HG03108 (cell line): ENCODE measurements around the gene URB1.
"Not testable (repeated sequence)": the region's sequence is repeated elsewhere in the genome, so short reads cannot be mapped to it uniquely, and the experiment has no call there.

ENCODE experiments used
- ATAC-seq: cut with Tn5 transposase; IDR thresholded peaks from one replicate; pipeline ENCODE4 v1.9.1; 2021; ENCODE audit warnings: moderate library complexity; ENCODE audit not compliant: unreplicated experiment

URB1 gene

GRCh38 chr21:32392880-32393676 is at the start of gene URB1:
URB1 (minus strand) TSS chr21:32393012; CDS start chr21:32392910, 102 bp downstream.
- peak; percentile 88 for ATAC-seq

- no peak for ATAC-seq
Observed at GRCh38 chr21:32437729-32438128, 44.9 kb upstream of the URB1 start.

- not testable (repeated sequence) for ATAC-seq
Observed at GRCh38 chr21:32432982-32433660, 40.3 kb upstream of the URB1 start.

- no peak for ATAC-seq
Observed at GRCh38 chr21:32427958-32428623, 35.3 kb upstream of the URB1 start.

GRCh38 chr21:32426592-32427051 is 33.8 kb upstream of the URB1 start:
- no peak for ATAC-seq

- no peak for ATAC-seq
Observed at GRCh38 chr21:32426066-32426465, 33.3 kb upstream of the URB1 start.

- no peak for ATAC-seq
Observed at GRCh38 chr21:32425628-32426027, 32.8 kb upstream of the URB1 start.

- ATAC-seq = no peak
Observed at GRCh38 chr21:32424674-32425073, 31.9 kb upstream of the URB1 start.

GRCh38 chr21:32424191-32424535 is 31.4 kb upstream of the URB1 start:
- no peak for ATAC-seq

- no peak for ATAC-seq
Observed at GRCh38 chr21:32423320-32424190, 30.7 kb upstream of the URB1 start.

- ATAC-seq = no peak
Observed at GRCh38 chr21:32422064-32422463, 29.3 kb upstream of the URB1 start.

- no peak for ATAC-seq
Observed at GRCh38 chr21:32418146-32418545, 25.3 kb upstream of the URB1 start.

- no peak for ATAC-seq
Observed at GRCh38 chr21:32415451-32416398, 22.9 kb upstream of the URB1 start.

GRCh38 chr21:32414579-32415358 is 22.0 kb upstream of the URB1 start:
- ATAC-seq = no peak

GRCh38 chr21:32413697-32414578 is 21.1 kb upstream of the URB1 start:
- ATAC-seq = no peak

GRCh38 chr21:32413015-32413504 is 20.2 kb upstream of the URB1 start:
- ATAC-seq = no peak

GRCh38 chr21:32412162-32413014 is 19.6 kb upstream of the URB1 start, which contains the start of gene EVA1C:
EVA1C (plus strand) TSS chr21:32412706; CDS start chr21:32412854, 148 bp downstream.
- ATAC-seq = no peak
